CD4-positive, alpha-beta T cell treated with Interleukin-10 for 1 hour (primary cell): ENCODE data around the gene UBL4B.
A peak's percentile ranks its signal among the peaks of the same experiment; 100 is the strongest.

Experiments used
- DNase-seq: peaks from one replicate; pipeline ENCODE4 v3.0.0-alpha.2; 2020

UBL4B gene

DNA sequence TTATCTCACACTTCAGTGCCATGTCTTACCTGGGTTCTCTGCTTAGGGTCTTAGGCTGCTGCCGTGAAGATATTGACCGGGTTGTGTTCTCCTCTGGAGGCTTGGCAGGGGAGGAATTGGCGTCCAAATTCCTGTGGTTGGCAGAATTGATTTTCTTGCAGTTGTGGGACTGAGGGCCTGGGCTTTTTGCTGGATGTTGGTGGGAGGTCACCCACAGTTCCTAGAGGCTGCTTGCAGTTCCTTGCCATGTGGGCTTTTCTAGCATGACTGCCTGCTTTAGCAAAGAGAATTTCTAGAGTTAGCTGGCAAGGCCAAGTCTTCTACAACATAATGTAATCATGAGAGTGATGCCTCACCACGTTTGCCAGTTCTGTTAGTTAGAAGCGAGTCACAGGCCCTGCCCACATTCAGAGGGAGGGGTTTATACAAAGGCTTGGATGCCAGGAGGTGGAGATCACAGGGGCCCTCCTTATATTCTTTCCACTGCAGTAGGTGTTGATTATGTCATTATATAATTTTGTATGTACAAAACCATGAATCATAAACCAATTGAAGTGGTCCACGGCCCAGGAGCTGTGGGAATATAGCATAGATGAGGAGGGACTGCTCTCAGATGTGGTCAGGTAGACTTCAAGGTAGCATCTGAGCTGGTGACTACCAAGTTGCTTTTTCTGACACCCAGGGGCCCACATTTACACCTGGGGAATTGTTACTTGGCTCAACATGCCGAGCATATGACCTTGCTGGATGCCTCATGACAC lies 6.6 kb downstream of the UBL4B start:
- DNase-seq, result no peak

GRCh38 chr1:110119843-110120242 lies 7.6 kb downstream of the UBL4B start:
- no peak for DNase-seq

GRCh38 chr1:110120960-110121561 lies 8.8 kb downstream of the UBL4B start:
- no peak for DNase-seq

DNA sequence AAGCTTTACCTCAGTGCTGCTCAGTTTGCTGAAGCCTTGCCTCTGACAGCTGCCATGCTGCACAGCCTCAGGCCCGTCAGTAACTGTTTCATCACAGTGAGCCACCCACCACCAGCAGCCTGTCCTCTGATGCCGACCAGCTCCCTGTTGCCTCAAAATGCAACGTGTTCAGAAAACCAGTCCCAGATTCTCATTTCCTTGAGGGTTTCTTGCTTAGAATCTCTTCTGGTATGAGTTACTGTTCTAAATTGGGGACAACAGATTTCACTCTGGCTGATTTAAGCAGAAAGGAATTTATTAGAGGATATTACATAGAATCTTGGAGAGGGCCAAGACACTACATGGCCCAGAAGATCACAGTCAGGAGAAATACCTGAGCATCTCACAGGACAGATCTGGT lies 11.0 kb downstream of the UBL4B start:
- DNase-seq, result no peak

- DNase-seq, result no peak
Observed at GRCh38 chr1:110125810-110126209, 13.6 kb downstream of the UBL4B start.

GRCh38 chr1:110130113-110130591 lies 17.9 kb downstream of the UBL4B start:
- no peak for DNase-seq

GRCh38 chr1:110130989-110131388 lies 18.7 kb downstream of the UBL4B start:
- no peak for DNase-seq

GRCh38 chr1:110132682-110133081 lies 20.4 kb downstream of the UBL4B start:
- DNase-seq, result no peak

DNA sequence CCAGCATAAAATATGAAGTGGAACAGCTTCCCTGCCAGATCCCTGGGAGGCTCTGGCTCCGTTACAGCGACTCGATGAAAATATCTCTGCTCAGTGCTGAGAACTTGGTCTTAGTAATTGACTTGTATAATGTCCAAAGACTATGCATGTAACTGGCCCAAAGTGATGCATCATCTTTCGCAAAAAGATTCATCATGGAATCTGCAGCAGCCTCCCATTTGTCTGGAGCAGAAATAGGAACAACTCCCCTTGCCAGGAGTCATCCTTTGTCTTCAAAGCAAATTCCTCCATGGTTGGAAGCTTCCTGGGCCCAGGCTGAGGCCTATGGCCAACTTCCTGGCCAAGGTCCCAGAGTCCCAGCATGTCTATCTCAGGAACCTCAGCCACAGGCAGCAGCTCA lies 21.2 kb downstream of the UBL4B start:
- DNase-seq, result no peak

DNA sequence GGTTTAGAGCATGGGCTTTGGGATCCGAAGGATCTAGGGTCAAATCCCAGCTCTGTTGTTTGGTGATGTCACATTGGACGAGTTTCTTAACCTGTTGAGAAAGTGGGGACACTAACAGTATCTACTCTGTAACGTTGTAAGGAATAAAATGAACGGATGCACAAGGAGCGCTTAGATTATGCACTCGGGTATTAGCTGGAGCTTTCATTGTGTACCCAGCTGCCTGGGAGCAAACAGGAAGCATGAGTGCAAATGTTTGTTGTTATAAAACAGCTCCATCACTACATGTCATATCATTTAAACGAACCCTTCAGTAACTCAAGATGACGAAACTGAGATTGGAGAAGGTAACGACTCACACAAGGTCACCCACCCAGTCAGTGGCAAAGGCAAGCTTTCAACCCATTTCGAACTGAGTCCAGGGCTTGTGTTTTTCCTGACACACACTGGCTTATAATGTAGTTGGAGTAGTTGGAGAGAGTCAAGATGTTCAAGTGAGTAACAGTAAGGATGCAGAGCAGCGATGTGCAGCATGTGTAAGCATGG lies 21.9 kb downstream of the UBL4B start:
- no peak for DNase-seq

- DNase-seq, result no peak
Observed at GRCh38 chr1:110135246-110135645, 23.0 kb downstream of the UBL4B start.

DNA sequence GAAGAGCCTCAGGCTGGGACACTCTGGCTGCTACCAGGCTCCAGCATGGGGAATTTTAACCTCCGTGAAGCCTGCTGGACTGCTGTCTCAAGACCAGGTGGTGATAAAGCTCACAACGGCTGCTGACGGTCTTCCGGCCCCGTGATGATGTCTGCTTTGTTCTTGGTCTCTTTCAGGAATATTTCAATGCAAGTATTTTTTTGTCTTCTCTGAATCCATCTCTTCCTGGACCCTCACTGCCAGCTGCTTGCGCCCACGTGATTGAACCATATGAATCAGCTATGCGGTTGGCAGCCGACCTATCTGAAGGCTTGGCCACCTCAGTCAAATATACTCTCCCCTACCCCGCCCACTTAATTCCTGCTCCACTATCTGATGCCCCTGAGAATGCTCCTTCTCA lies 23.4 kb downstream of the UBL4B start:
- DNase-seq, result no peak

- DNase-seq, result peak; percentile 23
Observed at GRCh38 chr1:110136911-110137310, 24.7 kb downstream of the UBL4B start.

DNA sequence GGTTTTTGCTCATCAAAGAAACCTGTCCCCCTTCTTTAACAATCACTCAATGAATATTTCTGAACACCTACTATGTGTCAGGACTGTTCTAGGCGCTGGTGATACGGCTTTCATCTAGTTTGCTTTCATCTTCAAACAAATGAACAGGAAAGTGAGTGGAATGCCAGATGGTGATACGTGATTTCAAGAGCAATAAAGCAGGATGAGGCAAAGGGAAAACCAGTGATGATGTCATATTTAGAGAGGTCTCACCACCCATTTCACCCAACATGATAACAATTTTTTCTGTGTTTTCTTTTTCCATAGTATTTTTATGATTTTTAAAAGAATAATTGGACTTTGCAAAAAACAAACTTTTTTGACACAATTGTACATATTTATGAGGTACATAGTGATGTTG lies 26.7 kb downstream of the UBL4B start:
- DNase-seq, result no peak

DNA sequence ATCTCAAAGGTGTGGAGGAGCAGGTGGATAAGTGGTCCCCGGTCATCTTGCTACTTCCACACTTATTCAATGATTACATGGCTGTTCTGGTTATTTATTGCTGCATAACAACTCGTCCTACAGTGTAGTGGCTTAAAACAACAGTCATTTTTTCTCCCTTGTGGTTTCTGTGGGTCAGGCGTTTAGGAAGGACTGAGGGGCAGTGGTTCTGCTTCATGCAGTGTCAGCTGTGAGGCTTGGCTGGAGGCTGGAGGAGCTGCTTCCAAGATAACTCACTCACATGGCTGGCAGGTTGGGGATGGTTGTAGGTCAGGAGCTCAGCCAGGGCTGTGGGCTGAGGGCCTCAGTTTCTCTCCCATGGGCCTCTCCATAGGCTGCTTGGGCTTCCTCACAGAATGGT lies 32.1 kb downstream of the UBL4B start:
- DNase-seq, result no peak

GRCh38 chr1:110148961-110149360 lies 36.7 kb downstream of the UBL4B start:
- DNase-seq, result no peak

GRCh38 chr1:110150330-110151174 lies 38.3 kb downstream of the UBL4B start, which contains the start of gene SLC6A17:
TSS of gene SLC6A17 (plus strand) at chr1:110150494. CDS start at chr1:110166930, 16,436 bp downstream.
- DNase-seq, result no peak

GRCh38 chr1:110151175-110151669 lies 39.0 kb downstream of the UBL4B start:
- DNase-seq, result no peak

GRCh38 chr1:110152133-110152785 lies 40.0 kb downstream of the UBL4B start:
- DNase-seq, result no peak

GRCh38 chr1:110153407-110153950 lies 41.2 kb downstream of the UBL4B start:
- DNase-seq, result no peak

GRCh38 chr1:110155878-110156522 lies 43.8 kb downstream of the UBL4B start:
- peak; percentile 26 for DNase-seq

- no peak for DNase-seq
Observed at GRCh38 chr1:110158261-110158660, 46.0 kb downstream of the UBL4B start.
